Skeletal muscle cell (primary cell): ENCODE results near the gene SLIT3.

Experiments
- DNase-seq: peaks from one replicate; pipeline ENCODE4 v3.0.0-alpha.2; 2010; ENCODE audit warnings: low read depth
- H3K4me3 ChIP-seq: 2 replicates; pipeline ENCODE4 v1.5.1; 2011; ENCODE audit warnings: low read depth, mild to moderate bottlenecking, control low read depth, low read length, moderate library complexity

SLIT3 gene

DNA sequence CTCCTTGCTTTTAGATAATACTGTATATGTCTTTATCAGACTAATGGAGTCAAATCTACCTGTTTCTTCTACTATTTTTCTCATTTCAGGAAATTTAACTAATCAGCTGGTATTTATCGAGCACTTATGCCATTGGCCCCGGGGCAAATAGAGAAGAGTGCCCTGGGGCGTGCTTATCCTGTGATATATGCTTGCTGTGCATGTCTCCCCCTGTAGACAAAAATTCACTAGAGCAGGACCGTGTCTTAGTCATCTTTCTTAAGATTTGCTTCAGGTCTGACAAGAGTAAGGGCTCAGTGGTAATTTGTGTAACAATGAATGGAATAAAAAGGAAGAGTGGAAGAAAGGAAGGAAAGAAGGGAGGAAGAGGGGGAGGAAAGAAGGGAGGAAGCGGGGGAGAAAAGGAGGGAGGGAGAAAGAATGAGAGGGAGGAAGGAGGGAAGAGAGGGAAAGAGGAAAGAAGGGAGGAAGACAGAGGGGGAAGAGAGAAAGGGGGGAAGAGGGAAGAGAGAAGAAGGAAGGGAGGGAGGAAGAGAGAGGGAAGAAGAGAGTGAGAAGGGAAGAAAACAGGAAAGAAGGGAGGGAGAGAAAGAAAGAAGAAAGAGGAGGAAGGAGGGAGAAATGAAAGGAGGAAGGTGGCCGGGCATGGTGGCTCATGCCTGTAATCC lies 426.1 kb downstream of the SLIT3 start:
- DNase-seq: no peak
- no peak overlapping the region for H3K4me3 ChIP-seq

DNA sequence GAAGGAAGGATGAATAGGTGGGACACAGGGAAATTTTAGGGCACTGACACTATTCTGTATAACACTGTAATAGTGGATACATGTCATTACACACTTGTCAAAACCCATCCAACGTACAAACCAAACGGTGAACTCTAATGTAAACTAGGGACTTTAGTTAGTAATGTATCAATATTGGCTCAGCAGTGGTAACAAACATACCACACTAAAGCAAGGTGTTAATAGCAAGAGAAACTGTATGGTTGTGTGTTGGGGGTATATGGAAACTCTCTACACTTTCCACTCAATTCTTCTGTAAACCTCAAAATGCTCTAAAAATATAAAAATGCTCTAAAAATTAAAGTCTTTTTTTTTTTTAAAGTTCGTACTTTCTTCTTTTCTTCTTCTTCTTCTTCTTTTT lies 428.7 kb downstream of the SLIT3 start:
- no peak overlapping the region for H3K4me3 ChIP-seq
- DNase-seq: no peak

DNA sequence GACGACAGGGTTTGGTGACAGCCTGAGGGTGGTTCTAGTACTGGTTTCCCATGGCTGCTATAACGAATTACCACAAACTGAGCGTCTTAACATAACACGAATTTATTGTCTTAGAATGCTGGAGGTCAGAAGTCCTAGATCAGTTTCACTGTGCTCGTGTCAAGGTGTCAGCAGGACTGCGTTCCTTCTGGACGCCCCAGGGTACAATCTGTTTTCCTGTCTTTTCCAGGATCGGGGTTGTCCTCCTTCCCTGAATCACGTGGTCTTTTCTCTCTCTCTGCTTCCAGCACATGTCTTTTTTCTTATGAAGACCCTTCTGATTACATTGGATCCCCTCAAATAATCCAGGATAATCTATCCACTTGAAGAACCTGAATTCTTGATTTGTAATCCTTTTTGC lies 430.0 kb downstream of the SLIT3 start:
- DNase-seq: no peak
- H3K4me3 ChIP-seq: no peak overlapping the region

DNA sequence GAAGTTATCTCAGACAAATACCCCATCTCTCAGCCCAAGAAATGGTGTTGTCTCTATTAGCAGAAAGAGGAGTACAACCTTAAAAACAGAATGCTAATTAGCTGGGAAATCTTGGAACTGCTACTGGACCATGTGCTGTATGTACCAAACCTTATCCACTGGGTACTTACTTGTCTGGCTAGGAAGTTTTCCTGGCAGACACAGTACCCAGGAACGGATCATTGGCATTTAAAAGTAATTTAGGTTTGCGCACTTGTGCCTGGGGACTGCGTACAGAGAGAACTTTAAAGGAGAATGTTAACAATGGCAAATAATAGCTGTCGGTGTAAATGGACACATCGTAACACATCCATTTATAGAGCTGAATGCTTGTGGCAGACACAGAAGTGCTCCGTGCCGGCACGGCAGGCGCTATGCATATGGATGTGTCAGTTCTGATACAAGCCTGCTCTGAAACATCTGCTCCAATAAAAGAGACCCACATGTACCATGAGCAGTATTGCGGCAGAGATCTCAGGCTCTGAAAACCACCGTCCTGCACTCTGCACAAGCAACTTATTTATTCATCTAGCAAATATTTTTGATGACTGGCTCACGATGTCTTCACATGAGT lies 431.2 kb downstream of the SLIT3 start:
- no peak overlapping the region for H3K4me3 ChIP-seq
- DNase-seq: no peak

DNA sequence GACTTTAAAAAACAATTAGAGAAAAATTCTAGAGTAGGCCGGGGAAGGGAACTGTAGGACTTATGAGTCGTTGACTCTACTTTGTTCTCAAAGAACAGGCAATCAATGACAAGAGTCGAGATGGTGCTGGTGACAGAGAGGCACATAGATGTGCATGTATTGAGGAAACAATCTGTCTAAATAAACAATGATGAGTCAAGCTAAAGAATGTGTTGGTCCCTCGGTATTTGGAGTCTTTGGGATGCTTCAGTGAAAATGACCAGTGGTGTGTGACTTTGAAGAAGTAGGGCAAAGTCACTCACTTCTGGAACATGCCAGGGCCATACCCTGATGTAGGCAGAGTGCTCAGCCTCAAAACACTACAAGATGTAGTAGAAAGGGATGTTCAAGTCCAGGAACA lies 433.7 kb downstream of the SLIT3 start:
- no peak for DNase-seq
- H3K4me3 ChIP-seq: no peak overlapping the region

DNA sequence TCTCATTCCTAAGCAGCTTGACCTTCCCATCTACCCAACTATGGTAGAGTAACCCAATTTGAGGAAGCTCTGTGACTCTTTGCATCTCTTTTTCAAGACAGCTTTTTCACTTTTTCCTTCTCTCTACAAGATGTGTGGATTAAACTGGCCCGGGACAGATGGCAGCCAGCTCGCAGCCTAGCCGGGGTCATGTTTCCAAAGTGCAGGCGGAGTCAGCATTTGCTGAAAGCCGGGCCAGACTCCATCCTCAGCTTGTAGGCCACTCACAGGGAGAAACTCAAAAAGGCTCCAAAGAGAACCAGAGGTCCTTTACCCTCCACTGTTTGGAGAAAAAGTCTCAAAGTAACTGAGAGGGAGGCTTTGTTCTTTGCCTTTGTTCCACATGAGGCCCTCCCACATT lies 435.0 kb downstream of the SLIT3 start:
- DNase-seq: no peak

GRCh38 chr5:168863021-168863420 lies 437.9 kb downstream of the SLIT3 start:
- DNase-seq: no peak
- no peak overlapping the region for H3K4me3 ChIP-seq

More for the DNA sequence above, 435.0 kb downstream of the SLIT3 start:
- no peak overlapping the region for H3K4me3 ChIP-seq

- no peak overlapping the region for H3K4me3 ChIP-seq
- DNase-seq: no peak
Measured at GRCh38 chr5:168860503-168860902, 440.4 kb downstream of the SLIT3 start.

DNA sequence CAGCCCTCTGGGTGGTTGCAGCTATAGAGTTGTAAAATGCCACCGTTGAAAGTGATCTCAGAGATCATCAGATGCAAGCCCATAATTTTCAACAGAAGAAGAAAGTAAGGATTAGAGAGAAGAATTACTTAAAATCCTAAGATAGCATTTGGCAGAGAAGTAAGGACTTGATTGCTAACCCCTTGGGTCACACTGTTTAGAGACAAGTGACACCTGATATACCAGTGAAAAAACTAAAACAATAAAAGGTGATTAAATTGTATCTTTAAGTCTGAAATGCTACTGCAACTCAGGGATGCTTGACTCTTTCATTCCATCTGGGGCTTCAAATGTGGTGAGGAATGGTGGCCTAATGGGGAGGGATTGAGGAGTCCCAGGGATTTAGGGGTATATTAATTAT lies 440.9 kb downstream of the SLIT3 start:
- no peak for DNase-seq
- H3K4me3 ChIP-seq: no peak overlapping the region

DNA sequence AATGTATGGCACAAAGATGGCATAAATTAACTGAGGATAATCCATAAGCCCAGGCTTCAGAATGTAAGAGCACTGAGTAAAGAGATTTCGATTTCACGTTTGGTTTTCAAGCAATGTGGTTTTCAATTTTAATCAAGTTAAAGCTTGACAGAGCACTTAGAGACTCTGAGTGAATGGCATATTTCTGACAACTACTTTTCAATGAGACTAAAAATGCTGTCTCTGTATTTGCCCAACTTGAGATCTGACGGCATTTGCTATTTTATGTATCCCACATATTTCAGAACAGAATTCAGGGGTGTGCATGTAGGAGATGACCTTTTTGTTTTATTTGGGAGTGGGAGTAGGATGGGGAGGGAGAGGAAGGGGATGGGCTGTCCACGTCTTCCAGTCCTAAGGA lies 441.5 kb downstream of the SLIT3 start:
- DNase-seq: no peak
- no peak overlapping the region for H3K4me3 ChIP-seq

DNA sequence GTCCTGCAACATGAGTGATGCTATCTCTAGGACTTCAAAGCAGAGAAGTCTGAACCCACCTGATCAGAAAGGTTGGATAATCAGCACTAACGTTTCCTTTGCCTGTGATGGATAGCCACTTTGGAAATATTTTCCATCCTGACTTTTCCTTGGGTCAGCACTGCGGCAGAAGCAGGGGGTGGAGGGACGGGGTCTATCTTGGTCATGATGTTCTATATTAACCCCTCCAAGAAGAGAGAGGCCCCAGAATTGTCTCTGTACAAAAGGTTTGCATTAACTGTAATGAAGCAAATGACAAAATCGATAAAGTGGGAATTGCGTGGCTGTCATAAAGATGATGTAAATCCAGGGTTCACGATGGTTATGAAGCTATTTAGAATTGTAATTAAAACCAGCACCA lies 441.9 kb downstream of the SLIT3 start:
- H3K4me3 ChIP-seq: no peak overlapping the region

DNA sequence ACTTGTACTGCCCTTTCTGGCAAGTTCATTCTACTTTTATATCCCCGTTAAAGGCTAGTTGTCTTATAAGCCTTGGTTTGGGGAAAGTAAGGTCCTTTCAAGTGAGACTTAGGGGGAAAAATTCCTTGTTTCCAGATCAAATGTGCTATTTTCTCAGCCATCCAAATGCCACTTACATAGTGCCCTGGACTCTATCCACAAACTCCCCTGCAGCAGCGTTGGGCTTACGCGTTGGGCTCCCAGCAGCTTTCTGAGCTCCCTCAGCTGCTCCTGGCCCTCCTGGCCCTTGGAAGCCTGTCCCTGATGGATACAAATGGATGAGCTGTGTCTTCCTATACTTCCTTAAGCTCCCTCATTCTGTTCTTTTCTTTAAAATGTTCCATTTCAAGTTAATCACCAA lies 442.6 kb downstream of the SLIT3 start:
- DNase-seq: no peak
- no peak overlapping the region for H3K4me3 ChIP-seq

More for the DNA sequence above, 441.9 kb downstream of the SLIT3 start:
- DNase-seq: no peak

GRCh38 chr5:168853972-168854371 lies 447.0 kb downstream of the SLIT3 start:
- no peak overlapping the region for H3K4me3 ChIP-seq
- DNase-seq: no peak

GRCh38 chr5:168852329-168852728 lies 448.6 kb downstream of the SLIT3 start:
- H3K4me3 ChIP-seq: no peak overlapping the region
- no peak for DNase-seq

GRCh38 chr5:168851902-168852321 lies 449.0 kb downstream of the SLIT3 start:
- H3K4me3 ChIP-seq: no peak overlapping the region
- no peak for DNase-seq

DNA sequence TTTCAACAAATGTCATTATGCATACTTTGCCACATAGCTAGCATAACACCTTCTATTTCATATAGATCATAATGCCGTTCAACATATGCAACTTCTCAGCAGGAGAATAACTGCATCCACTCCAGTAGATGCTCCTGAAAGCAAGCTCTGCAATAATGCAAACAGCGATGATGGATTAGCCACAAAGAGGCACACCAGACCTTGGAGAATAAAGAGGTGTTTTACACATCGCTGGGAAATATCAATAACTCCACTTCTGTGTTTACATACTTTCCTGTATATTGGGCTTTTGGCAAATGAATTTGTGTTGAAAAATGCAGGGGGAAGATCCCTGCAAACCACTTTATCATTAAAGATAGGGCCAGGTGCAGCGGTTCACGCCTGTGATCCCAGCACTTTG lies 450.3 kb downstream of the SLIT3 start:
- no peak overlapping the region for H3K4me3 ChIP-seq
- no peak for DNase-seq

DNA sequence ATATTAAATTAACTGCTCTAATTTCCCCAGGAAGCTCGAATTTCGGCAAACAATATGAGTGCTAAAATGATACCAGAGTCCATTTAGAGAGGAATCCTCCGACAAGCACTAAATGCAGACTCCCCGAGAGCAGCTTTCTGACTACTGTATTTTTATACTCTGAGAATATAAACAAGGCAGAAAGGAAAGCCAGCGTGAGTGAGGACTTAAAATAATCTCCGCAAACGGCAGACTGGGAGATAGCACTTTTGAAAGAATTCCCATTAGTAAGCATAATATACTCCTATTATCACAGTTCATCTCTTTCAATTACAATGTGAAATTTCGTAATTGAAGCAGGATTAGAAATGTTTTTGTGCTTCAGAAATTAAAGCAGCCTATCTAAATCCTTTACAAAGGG lies 452.4 kb downstream of the SLIT3 start:
- no peak for DNase-seq
- no peak overlapping the region for H3K4me3 ChIP-seq

DNA sequence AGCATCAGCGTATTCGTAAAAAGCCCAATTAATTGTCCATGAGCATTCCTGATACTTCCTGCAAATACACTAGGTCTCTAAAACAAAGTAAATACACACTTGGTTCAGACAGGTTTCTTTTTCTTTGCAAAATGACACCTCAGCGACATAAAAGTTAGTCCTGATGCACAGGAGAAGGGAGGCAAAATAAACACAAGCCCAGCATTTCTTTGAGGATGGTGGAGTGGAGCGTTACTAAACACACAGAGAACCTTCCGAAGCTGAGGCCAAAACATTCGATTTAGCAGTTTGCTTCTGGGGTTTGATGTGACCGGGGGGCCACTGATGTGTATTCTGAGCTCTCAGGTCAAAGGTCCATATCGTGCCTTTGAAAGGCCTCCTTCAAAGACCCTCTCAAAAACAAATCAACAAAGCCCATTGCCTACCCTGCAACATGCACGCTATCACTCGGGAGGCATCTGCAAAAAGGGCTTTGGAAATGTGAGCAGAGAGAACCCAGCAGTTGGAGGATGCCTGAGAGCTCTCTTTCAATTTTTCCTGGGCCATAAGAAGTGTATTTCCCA lies 453.3 kb downstream of the SLIT3 start:
- DNase-seq: no peak
- no peak overlapping the region for H3K4me3 ChIP-seq

- DNase-seq: no peak
- no peak overlapping the region for H3K4me3 ChIP-seq
Measured at GRCh38 chr5:168844922-168845296, 456.0 kb downstream of the SLIT3 start.

DNA sequence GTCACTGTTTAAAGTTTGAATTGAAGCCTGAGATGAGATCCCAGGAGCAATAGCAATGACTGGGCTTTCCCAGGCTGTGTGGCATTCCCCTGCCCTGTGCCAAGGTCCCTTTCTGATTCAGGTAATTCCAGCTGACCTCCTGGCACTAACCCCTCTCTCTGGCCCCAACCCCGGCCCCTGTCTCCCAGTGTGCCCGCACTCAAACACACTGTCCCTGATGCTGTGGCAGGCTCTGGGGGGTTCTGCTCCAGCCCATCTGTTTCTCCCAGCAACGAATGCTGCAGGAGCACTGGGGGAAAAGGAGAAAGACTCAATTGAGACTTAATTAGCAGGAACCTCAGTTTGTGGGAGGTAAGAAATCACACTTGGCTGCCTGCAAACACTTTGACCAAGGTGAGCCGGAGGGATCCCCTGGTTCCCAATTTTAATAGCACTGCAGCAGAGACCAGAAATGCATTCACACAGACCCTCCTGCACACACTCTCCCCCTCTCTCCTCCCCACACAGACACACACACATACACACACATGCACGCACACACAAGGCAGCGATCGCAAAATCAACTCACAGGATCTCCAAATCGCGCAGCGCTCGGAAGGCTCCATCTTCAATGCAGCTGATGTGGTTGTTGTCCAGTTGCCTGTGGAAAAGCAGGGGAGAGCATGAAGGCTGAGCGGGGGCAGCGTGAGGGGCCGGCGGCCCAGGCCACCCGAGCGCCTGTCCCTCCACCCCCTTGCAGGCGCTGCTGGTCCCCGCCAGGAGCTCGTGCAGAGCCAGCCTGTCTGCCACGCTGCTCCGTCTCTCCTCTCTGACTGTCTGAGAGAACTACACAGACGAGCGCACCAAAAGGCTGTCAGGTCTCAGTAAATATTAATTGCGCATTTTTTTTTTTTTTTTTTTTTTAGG lies 456.7 kb downstream of the SLIT3 start:
- DNase-seq: no peak
- no peak overlapping the region for H3K4me3 ChIP-seq
